ENCODE results near the gene HIPK1.

GRCh38 chr1:114008480-114008941 lies 79.4 kb downstream of the HIPK1 start:
- TF ChIP-seq CTCF (IDR thresholded peaks at IDR 0.05) (no peak), POLR2A (IDR thresholded peaks at IDR 0.05) (no peak)

Measured in testis (tissue), 2 donors.